GM21447 (cell line): Measurements from ENCODE around the gene EPHA7.

ENCODE experiments used
- ATAC-seq: cut with Tn5 transposase; IDR thresholded peaks from one replicate; pipeline ENCODE4 v1.9.1; 2021; ENCODE audit not compliant: unreplicated experiment

The EPHA7 gene

GRCh38 chr6:93393554-93394074, 25.7 kb downstream of the EPHA7 start:
- ATAC-seq, result no peak

- ATAC-seq, result no peak
Observed at GRCh38 chr6:93392797-93393196, 26.6 kb downstream of the EPHA7 start.

GRCh38 chr6:93391965-93392364, 27.4 kb downstream of the EPHA7 start:
- ATAC-seq, result no peak

- ATAC-seq, result no peak
Observed at GRCh38 chr6:93389192-93389591, 30.2 kb downstream of the EPHA7 start.

DNA sequence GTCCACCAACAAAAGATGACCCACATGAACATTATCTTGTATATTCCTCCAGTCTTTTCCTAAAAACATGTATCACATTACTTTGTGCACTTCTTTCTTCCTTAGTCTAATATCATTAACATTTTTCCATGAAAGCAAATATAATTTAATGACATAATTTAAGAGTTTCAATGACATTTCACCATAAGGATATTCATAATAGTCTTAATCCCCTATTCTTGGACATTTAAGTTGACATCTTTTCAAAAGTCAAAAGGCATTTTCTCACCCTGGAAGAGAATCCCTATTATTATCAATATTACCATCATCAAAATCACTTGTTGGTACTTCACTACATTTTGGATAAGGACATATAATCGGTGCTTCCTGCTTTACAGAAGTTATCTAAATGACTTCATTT, 31.3 kb downstream of the EPHA7 start:
- ATAC-seq, result no peak

GRCh38 chr6:93376026-93376540, 43.3 kb downstream of the EPHA7 start:
- no peak for ATAC-seq

GRCh38 chr6:93373445-93373844, 45.9 kb downstream of the EPHA7 start:
- no peak for ATAC-seq

- ATAC-seq, result no peak
Observed at GRCh38 chr6:93371756-93372155, 47.6 kb downstream of the EPHA7 start.

DNA sequence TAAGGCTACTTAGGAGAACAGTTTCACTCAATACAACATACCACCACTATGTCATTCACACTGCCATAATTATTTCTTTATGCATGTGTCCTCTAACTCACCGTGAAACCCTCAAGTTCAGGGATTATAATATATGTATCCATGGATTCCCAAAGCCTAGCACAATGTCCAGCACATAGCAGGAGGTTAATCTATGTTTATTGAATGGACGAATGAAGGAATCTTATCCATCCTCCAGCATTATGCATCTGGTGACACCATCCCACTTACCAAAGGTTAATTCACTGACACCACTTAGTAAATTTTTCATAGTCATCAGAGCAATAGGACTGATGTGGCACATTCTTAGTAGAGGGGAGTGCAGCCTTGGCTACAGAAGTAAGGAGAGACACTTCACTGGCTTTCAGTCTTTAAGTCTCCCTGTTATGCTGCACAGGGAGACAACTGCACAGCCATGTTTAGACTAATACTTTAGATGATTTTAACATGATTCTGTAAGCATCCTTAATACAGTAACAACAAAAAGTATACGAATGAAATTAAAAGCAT, 49.7 kb downstream of the EPHA7 start:
- ATAC-seq, result no peak

DNA sequence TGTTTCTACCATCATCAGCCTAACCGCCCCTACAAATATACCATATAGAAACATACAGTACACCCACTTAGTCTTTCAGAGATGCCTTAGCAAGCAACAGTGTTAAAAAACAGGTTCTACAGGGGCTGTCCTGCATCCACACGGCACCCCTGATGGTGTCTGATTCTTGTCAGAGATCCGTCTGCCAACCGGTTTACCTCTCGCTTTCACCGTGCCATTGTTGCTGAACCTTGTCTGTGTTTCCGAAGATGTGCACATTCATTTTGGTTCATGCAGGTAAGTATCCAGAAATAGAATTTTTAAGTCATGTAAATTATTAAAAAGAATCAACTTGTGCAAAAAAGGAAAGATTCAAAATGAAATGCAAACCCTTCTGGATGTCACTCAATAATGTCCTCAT, 52.9 kb downstream of the EPHA7 start:
- no peak for ATAC-seq

GRCh38 chr6:93365445-93365844, 53.9 kb downstream of the EPHA7 start:
- no peak for ATAC-seq

DNA sequence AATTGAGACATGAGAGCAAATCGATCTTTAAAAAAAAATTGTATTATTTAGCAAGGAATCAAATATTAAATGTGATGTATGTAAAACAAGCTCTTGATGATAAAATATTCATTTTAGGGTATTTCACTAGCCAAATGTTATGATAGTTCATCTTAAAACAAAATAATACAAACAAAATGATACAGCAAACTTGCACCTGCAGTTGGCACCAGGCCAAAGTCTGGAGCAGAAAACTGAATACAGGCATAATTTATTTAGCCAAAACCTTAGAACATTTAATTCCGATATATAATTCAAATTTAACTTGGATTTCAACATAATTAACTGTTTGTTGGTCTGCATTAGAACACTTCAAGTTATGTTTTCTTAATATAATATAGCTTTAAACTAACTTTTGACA, 60.9 kb downstream of the EPHA7 start:
- ATAC-seq, result no peak

DNA sequence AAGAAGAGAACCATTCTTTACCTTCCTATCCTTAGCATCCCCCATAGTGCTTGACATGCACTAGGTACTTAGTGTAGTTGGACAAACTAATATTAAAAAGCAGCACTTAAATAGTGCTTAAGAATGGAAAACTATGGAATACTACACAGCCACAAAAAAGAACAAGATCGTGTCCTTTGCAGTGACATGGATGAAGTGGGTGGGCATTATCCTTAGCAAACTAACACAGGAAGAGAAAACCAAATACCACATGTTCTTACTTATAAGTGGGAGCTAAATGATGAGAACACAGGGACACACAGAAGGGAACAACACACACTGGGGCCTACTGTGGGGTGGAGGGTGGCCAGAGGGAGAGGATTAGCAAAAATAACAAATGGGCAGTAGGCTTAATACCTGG, 66.8 kb downstream of the EPHA7 start:
- ATAC-seq, result no peak

GRCh38 chr6:93351222-93351621, 68.1 kb downstream of the EPHA7 start:
- no peak for ATAC-seq

DNA sequence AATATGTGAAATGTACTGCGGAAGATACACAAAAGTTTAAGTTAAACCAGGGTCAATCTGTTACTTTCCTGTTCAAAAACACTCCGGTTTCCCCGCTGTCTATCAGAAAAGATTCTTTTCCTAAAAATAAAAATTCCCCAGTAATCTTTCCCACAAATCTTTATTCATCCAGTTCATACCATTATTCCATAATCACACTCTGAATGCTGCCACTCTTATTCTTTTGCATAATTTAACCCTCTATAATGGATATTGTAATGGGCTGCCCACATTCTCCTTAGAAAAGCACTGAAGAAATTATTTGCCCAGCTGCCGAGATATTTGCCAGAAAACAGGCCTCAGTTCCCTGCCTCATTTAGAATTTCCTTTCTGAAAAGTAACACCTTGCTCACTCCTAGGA, 68.6 kb downstream of the EPHA7 start:
- no peak for ATAC-seq

DNA sequence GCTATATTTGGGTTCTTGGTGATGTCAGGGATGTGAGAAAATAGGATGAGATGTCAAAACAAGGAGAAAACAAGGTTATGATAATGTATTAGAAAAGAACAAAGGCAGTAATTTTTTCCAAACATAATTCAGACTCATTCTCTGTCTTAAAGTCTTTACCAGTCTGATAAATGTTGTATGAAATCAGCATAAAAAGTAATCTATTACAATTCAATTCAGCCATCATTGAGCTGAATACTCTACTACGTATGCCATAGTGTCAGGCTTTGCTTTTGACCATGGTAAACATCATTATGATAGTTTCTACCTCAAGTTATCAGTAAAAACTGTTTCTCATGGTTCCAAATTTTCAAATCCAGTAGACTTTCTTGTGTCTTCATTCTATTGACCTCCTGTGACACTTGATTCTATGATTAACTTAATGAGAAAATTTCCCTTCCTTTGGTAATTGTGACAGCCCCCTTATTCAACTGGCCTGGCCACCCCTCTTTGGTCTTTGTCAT, 75.0 kb downstream of the EPHA7 start:
- no peak for ATAC-seq

DNA sequence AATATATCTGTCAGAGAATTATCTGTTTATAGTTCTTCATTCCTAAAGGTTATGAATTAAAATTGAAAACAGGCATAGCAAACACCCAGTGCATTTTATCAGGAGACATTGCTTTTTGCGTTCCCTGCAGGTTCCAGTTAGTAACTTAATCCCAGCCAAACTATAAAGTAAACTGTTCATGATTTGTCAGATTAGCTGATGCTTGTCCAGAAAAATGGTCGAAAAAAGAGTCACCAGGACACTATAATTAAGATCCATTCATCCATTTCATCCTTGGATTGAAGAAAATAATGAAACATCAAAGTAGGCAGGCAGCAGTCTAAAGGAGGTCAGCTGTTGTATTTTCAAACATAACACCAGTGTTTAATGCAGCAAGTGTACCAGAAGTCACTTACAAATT, 75.9 kb downstream of the EPHA7 start:
- no peak for ATAC-seq

- no peak for ATAC-seq
Observed at GRCh38 chr6:93341900-93342613, 77.3 kb downstream of the EPHA7 start.

DNA sequence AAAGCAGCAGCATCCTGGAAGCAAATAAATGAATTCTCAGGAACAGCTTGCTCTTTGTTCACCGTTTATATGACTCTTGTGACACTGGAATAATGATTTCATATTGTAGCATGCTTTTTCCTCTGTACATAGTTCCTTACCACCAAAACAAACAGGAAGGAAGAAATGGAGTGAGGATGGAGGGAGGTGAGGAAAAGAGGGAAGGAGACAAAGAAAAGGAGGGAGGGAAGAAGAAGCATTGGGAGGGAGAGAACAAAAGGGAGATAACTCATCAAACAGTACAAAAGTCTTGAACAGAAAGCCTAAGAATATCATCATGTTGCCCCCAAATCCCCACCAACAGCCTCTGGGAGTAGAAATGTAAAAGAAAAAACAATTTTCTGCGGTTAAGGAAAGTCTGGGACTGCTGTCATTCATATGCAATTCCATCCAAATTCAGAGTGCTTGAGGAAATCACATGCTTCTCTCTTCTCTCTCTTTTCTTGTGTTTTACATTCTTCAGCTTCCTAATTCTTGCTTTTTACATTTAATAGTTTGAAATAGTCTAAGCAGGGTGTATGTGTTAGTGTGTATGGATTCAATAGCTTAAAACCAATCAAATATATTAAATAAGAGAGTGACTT, 81.5 kb downstream of the EPHA7 start:
- ATAC-seq, result no peak

- ATAC-seq, result no peak
Observed at GRCh38 chr6:93337014-93337413, 82.3 kb downstream of the EPHA7 start.

DNA sequence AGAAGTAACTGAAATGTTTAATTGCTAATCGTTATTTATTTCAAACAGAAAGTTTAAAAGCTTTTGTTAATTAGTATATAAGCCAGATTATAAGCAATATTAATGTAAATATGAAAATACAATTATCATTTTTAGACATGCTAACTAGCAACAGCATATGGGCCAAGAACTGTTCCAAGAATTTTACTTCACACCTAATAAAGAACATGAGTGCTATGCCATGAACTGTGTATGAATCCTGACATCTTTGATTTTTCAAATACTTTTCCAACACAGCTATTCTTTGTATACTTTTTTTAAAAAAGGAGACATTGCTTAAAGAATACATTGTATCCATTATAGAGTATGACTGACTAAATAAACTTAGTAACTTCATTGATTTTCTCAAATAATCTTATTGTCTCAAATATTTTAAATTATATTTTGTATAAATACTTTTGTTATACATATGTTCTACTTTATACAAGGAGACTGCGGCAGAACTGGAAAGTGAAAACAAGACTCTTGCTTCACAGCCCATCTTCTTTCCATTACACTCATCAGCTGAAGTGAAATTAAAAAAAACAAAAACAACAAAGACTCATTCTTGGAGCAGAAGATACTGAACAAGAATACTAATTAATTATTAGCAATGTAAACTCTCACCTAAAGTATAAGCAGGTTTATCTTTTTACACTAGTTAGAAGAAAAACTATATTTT, 89.9 kb downstream of the EPHA7 start:
- no peak for ATAC-seq
